K562 (cell line): Measurements from ENCODE around the gene ENKD1. TPM values are rescaled to one million over a fixed set of nuclear protein-coding genes. Genes with fewer than 3 reads are reported as not detected.

ENCODE experiments used
- ATAC-seq: fragments of 200-7000 bp; cut with Tn5 transposase; 3 replicates; pipeline ENCODE4 v1.9.1; 2020; ENCODE audit warnings: moderate library complexity
- BruUV-seq: library from RNA; stranded (reverse); fragments of 400-500 nt; replicated peaks from 2 replicates; lab custom pipeline; 2021; lab: Mats Ljungman, UMichigan
- CTCF ChIA-PET: fragments of 300-600 bp; formaldehyde crosslinking; extraction: SDS; loops from one replicate; lab custom pipeline; 2021; ENCODE audit warnings: low intra/inter-chr PET ratio; lab: Yijun Ruan, JAX
- POLR2A ChIA-PET: fragments of 300-600, 350-650 bp; sonication (Branson Sonifier 250); formaldehyde crosslinking; extraction: SDS; loops from one replicate; lab custom pipeline; 2021; ENCODE audit warnings: antibody characterized with exemption, inconsistent platforms; lab: Yijun Ruan, JAX
- DNase-seq, 4 experiments: peaks; one replicate each; pipeline versions ENCODE4 v3.0.0 to v3.0.0-alpha.2; 2011 to 2018; ENCODE audit warnings: low spot score in 3 of 4, mixed read lengths in 3 of 4; ENCODE audit errors: extremely low read depth in 1 of 4
- FAIRE-seq: peaks from 2 replicates; lab custom pipeline; 2011; peaks lifted over from hg19 to GRCh38; lab: Jason Lieb, UNC
- H2AFZ ChIP-seq: 2 replicates; pipeline ENCODE4 v1.6.0; 2011; ENCODE audit warnings: low read depth, low read length, control low read depth, inconsistent platforms
- H3K27ac ChIP-seq: fragments of 200-600 bp; 3 replicates; pipeline ENCODE4 v1.8.0; 2011; ENCODE audit warnings: low read depth, mild to moderate bottlenecking, control low read depth, inconsistent platforms, low read length, moderate library complexity, mixed read lengths; ENCODE audit errors: extremely low read depth
- H3K27me3 ChIP-seq, 2 experiments: fragments of 300-600 bp in 1 of 2; 2 replicates in 1 of 2; 3 replicates in 1 of 2; pipeline versions ENCODE4 v1.6.0 to v1.8.0; 2011; ENCODE audit warnings: inconsistent platforms in 2 of 2, low read length in 2 of 2, mild to moderate bottlenecking in 1 of 2, mixed read lengths in 1 of 2, moderate library complexity in 1 of 2; ENCODE audit not compliant: control insufficient read depth in 2 of 2, insufficient read depth in 2 of 2
- H3K36me3 ChIP-seq: fragments of 300-600 bp; 3 replicates; pipeline ENCODE4 v1.8.0; 2011; ENCODE audit warnings: mild to moderate bottlenecking, low read length, inconsistent platforms; ENCODE audit not compliant: control insufficient read depth, insufficient read depth
- H3K4me1 ChIP-seq, 2 experiments: fragments of 200-600 bp in 1 of 2; replicated peaks in 1 of 2; 2 replicates in 1 of 2; 3 replicates in 1 of 2; pipeline versions ENCODE4 v1.5.1 to v1.8.0; 2011; ENCODE audit warnings: inconsistent platforms in 2 of 2, low read length in 2 of 2, mild to moderate bottlenecking in 1 of 2, mixed read lengths in 1 of 2, moderate library complexity in 1 of 2; ENCODE audit not compliant: control insufficient read depth in 2 of 2, insufficient read depth in 2 of 2
- H3K4me2 ChIP-seq: 2 replicates; pipeline ENCODE4 v1.6.1; 2011; ENCODE audit warnings: low read length, control low read depth, inconsistent platforms, mixed read lengths; ENCODE audit not compliant: insufficient read depth
- H3K4me3 ChIP-seq: fragments of 200-600 bp; sonication (generic), shearing (Covaris generic); 2 replicates; pipeline ENCODE4 v1.5.1; 2016; ENCODE audit warnings: control low read depth, inconsistent platforms
- H3K79me2 ChIP-seq: fragments of 200-600 bp; 3 replicates; pipeline ENCODE4 v1.8.0; 2011; ENCODE audit warnings: low read length, inconsistent platforms; ENCODE audit not compliant: control insufficient read depth, insufficient read depth
- H3K9ac ChIP-seq, 2 experiments: 2 replicates each; pipeline versions ENCODE4 v1.6.0 to v1.6.1; 2011; ENCODE audit warnings: low read depth in 2 of 2, low read length in 2 of 2, control low read depth in 1 of 2, inconsistent platforms in 1 of 2, mild to moderate bottlenecking in 1 of 2, mixed read lengths in 1 of 2; ENCODE audit not compliant: insufficient read depth in 1 of 2
- H3K9me1 ChIP-seq: one replicate; pipeline ENCODE4 v1.6.0; 2011; ENCODE audit warnings: inconsistent platforms, mild to moderate bottlenecking, low read length, moderate library complexity; ENCODE audit not compliant: control insufficient read depth, insufficient read depth
- H3K9me3 ChIP-seq: replicated peaks from 2 replicates; pipeline ENCODE4 v1.5.1; 2011; ENCODE audit warnings: low read depth, low read length, inconsistent platforms; ENCODE audit not compliant: control insufficient read depth, insufficient read depth
- H4K20me1 ChIP-seq: replicated peaks from 2 replicates; pipeline ENCODE4 v1.6.1; 2011; ENCODE audit warnings: low read length, inconsistent platforms, mixed read lengths; ENCODE audit not compliant: control insufficient read depth, insufficient read depth
- E2F4 ChIP-seq: sonication (generic); formaldehyde crosslinking; IDR thresholded peaks from 2 replicates; pipeline ENCODE4 v1.8.0; 2022; ENCODE audit warnings: mild to moderate bottlenecking, low read depth, missing genetic modification reagents
- ZC3H4 ChIP-seq: sonication (generic); formaldehyde crosslinking; IDR thresholded peaks from 2 replicates; pipeline ENCODE4 v1.9.0; 2021; ENCODE audit warnings: missing genetic modification reagents, borderline replicate concordance
- ZNF436 ChIP-seq: fragments of 250-450, 450-650 bp; sonication (Bioruptor Pico); formaldehyde crosslinking; IDR thresholded peaks from 2 replicates; pipeline ENCODE4 v1.7.0; 2020; ENCODE audit warnings: mild to moderate bottlenecking
- WGBS: fragments of 100-300 bp; shearing (Covaris generic); methylation state at CpG from one replicate; pipeline ENCODE4 v1.1.6; 2016; ENCODE audit warnings: low coverage, mixed read lengths; ENCODE audit not compliant: insufficient coverage; ENCODE audit errors: missing lambda C conversion rate; 5-methylcytosine and 5-hydroxymethylcytosine counted together
- in situ Hi-C: fragments of 300-500 bp; cut with MboI; formaldehyde crosslinking; loops from 4 replicates; pipeline ENCODE4 v1.15.0; 2018; ENCODE audit warnings: inconsistent platforms, mixed read lengths
- intact Hi-C: fragments of 100-400 bp; cut with micrococcal nuclease; formaldehyde crosslinking; loops from 2 replicates; pipeline ENCODE4 v1.14.2; 2022
- polyA plus RNA-seq, 8 experiments: library from polyadenylated mRNA; depleted of rRNA in 4 of 8; stranded (reverse) in 5 of 8; unstranded in 3 of 8; fragments of >200 nt; fragmentation: Nextera tagmentation in 2 of 8; fragmentation: Illumina TruSeq in 1 of 8; extraction: Ambion mirVana in 2 of 8; extraction: Trizol in 1 of 8; gene quantifications; 2 replicates each; pipeline versions ENCODE4 v1.2.1 to v1.2.3, GENCODE V29; 2011 to 2014; ENCODE audit warnings: inconsistent platforms in 1 of 8, missing spikeins in 1 of 8
- total RNA-seq, 7 experiments: library from RNA; depleted of rRNA in 6 of 7; stranded (reverse); fragments of >200 nt in 6 of 7; fragmentation: Illumina TruSeq in 2 of 7; extraction: Trizol in 2 of 7; gene quantifications; 2 replicates each; pipeline versions ENCODE4 v1.2.1 to v1.2.3, GENCODE V29; 2011 to 2021; ENCODE audit warnings: low replicate concordance in 1 of 7
- TF ChIP-seq, protein P1 (sequence below): fragments of 450-650 bp; IDR thresholded peaks from 2 replicates; pipeline ENCODE4 v1.7.0; 2016; ENCODE audit warnings: borderline replicate concordance

Gene ENKD1
- total and polyA plus RNA-seq, 9 of the 15 experiments (the other 6 are each of a cell fraction or from before 2014, with no cell fraction given): 1.1 to 26.9 (median 8.3) TPM

DNA sequence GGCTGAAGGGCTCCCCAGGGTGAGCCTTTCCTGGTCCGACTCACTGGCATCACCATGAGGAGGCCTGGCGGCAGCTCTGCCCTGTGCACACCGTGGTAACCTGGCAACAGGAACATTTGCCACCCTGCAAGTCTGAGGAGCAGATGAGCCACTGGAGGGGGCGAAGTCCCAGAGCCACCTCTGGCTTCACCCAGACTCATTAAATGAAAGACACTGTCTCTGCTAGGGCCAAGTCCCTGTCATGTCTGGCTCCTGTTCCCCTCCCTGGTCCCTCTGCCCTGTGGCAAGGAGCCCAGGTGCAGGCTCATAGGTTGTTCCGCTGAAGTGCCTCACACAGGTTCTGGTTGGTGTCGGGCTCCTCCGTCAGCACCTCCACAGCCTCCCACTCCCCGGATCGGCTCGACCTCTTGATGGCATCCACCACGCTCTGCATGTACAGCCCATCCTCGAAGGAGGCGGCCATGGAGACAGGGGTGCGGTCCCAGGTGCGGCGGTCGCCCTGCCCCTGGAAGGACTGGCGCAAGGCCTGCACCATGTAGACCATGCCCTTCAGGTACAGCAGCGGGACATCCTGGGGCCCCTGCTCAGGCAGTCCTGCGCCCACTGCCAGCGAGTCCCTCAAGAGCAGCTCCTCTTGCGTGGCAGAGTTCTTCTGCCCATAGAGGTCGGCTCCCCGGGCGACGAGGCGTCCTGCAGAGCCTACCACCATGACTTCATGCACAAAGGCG is 8.5 kb upstream of the ENKD1 start:
- in situ Hi-C loops: loop anchor here (10.0 kb wide), 1 partner anchor 370 kb away; no protein-coding TSS in a partner anchor
- H4K20me1 ChIP-seq: no peaks in the 10 kb centered on the region
- WGBS: 87% methylated on average over 26 of the region's 28 CpGs
- no peaks in the 10 kb centered on the region for H3K79me2 ChIP-seq
- ChIA-PET POLR2A (no interaction called here), CTCF (interaction anchor here (0.8 kb wide), 1 partner anchor 253 kb away, joined by 5 read pairs; no protein-coding TSS in a partner anchor)
- FAIRE-seq (no peak), ATAC-seq (no peak), DNase-seq (no peak)
- H3K4me3 ChIP-seq: no peak overlapping the region
- no peak overlapping the region for H3K4me2 ChIP-seq
- H3K27me3 ChIP-seq: no peaks in the 10 kb centered on the region
- no TSS peak for BruUV-seq
- no peaks in the 10 kb centered on the region for H3K9me1 ChIP-seq
- TF ChIP-seq, protein P1, sequence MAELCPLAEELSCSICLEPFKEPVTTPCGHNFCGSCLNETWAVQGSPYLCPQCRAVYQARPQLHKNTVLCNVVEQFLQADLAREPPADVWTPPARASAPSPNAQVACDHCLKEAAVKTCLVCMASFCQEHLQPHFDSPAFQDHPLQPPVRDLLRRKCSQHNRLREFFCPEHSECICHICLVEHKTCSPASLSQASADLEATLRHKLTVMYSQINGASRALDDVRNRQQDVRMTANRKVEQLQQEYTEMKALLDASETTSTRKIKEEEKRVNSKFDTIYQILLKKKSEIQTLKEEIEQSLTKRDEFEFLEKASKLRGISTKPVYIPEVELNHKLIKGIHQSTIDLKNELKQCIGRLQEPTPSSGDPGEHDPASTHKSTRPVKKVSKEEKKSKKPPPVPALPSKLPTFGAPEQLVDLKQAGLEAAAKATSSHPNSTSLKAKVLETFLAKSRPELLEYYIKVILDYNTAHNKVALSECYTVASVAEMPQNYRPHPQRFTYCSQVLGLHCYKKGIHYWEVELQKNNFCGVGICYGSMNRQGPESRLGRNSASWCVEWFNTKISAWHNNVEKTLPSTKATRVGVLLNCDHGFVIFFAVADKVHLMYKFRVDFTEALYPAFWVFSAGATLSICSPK: no peak
- TF ChIP-seq E2F4 (CRISPR knock-in tag): no peak
- 0 out of 2 replicates have a peak, but pooled peaks have one; percentile 15 for TF ChIP-seq ZC3H4 (CRISPR knock-in tag)
- no peak for TF ChIP-seq ZNF436 (CRISPR knock-in tag)
- intact Hi-C loops: loop anchor here (5.0 kb wide), 2 partner anchors 132 to 367 kb away; partner anchors contain the start of genes RANBP10 and TSNAXIP1
- no peaks in the 10 kb centered on the region for H3K9me3 ChIP-seq
- H2AFZ ChIP-seq: no peak overlapping the region
- peaks cover 2% of the 10 kb centered on the region; the same call in 1 of the 3 replicates for H3K36me3 ChIP-seq
- H3K27ac ChIP-seq: no peak overlapping the region
- H3K9ac ChIP-seq: peak overlapping the region in 1 of 2 experiments; percentile 59; a peak in 2 of 4 replicates
- H3K4me1 ChIP-seq: peaks cover 0 to 5% of the 10 kb centered on the region in 2 experiments; a peak in 3 of 5 replicates
